Tibial nerve (tissue), 3 donors: ENCODE results near the gene DLK1.

Experiments
- POLR2A ChIP-seq, 2 donors: fragments of 450-650 bp; IDR thresholded peaks; one replicate each; pipeline ENCODE4 v1.6.1; 2017; ENCODE audit warnings: antibody characterized with exemption in 2 of 2, mild to moderate bottlenecking in 2 of 2, moderate library complexity in 2 of 2
- TF ChIP-seq, protein P1 (sequence below), 5 experiments: fragments of 200-600 bp in 3 of 5; fragments of 450-650 bp in 2 of 5; sonication (generic) in 3 of 5; IDR thresholded peaks; one replicate each; pipeline ENCODE4 v1.5.1; 2016 to 2019; ENCODE audit warnings: antibody characterized with exemption in 5 of 5, mild to moderate bottlenecking in 3 of 5, moderate library complexity in 2 of 5

DNA sequence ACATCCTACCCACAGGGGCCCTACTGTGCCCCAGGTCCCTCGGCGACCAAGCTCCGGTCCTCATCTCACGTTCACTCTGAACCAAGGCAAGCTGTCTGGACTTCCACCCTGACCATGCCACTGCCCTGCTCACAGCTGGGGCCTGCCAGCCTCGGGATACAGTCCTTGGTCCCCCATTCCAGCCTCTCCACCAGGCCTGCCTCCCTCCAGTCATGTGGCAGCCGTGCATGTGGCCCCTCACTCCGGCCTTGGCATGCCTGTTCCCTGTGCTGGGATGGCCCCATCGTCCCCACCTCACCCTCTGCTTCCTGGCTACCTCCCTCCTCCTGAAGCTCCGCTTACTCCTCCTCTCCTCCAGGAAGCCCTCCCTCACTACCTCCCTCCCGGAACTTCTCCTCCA lies 38.6 kb upstream of the DLK1 start:
- TF ChIP-seq, protein P1, sequence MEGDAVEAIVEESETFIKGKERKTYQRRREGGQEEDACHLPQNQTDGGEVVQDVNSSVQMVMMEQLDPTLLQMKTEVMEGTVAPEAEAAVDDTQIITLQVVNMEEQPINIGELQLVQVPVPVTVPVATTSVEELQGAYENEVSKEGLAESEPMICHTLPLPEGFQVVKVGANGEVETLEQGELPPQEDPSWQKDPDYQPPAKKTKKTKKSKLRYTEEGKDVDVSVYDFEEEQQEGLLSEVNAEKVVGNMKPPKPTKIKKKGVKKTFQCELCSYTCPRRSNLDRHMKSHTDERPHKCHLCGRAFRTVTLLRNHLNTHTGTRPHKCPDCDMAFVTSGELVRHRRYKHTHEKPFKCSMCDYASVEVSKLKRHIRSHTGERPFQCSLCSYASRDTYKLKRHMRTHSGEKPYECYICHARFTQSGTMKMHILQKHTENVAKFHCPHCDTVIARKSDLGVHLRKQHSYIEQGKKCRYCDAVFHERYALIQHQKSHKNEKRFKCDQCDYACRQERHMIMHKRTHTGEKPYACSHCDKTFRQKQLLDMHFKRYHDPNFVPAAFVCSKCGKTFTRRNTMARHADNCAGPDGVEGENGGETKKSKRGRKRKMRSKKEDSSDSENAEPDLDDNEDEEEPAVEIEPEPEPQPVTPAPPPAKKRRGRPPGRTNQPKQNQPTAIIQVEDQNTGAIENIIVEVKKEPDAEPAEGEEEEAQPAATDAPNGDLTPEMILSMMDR (IDR thresholded peaks at IDR 0.05): no peak
- TF ChIP-seq POLR2A (IDR thresholded peaks at IDR 0.05): no peak
